NCI-H82 treated with DMSO at 0.1 percent for 48 hours (cell line): Measurements from ENCODE around the gene DES.

ENCODE experiments used
- DNase-seq: peaks from one replicate; lab custom pipeline; 2025; ENCODE audit not compliant: unreplicated experiment; lab: John Stamatoyannopoulos, UW

Gene DES

GRCh38 chr2:219470429-219470828 is 52.3 kb downstream of the DES start:
- DNase-seq, result no peak

DNA sequence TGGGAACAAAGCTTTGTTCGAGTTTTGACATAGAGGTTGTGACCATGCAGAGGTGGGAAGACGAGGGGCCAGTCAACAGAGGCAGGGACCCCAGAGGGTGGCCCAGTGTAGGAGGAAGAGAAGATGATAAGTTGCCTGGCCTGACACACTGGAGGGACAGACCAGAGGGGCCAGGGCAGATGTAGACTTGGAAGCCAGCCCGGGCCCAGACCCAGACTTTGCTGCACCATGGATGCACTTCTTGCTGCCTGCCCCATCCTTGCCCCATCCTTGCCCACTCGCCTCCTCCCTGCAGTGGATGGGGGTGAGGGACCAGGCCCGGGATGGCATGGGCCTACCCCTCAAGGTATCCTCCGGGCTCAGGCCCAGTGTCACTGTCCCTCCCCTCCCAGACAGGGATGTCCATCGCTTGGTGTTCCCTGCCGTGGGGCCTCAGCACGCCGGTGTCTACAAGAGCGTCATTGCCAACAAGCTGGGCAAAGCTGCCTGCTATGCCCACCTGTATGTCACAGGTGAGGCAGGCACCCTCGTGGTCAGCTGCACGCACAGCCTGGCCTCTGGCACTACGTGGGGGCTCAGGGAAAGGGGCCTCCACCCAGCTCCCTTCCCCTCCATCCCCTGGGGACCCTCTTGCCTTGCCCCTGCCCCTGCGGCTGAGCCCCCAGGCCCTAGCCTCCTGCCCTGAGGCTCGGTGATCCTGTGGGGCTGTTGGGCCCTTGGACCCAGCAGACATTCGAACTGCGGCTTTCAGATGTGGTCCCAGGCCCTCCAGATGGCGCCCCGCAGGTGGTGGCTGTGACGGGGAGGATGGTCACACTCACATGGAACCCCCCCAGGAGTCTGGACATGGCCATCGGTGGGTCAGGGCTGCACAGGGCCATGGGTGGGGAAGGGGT is 53.5 kb downstream of the DES start:
- DNase-seq, result no peak

DNA sequence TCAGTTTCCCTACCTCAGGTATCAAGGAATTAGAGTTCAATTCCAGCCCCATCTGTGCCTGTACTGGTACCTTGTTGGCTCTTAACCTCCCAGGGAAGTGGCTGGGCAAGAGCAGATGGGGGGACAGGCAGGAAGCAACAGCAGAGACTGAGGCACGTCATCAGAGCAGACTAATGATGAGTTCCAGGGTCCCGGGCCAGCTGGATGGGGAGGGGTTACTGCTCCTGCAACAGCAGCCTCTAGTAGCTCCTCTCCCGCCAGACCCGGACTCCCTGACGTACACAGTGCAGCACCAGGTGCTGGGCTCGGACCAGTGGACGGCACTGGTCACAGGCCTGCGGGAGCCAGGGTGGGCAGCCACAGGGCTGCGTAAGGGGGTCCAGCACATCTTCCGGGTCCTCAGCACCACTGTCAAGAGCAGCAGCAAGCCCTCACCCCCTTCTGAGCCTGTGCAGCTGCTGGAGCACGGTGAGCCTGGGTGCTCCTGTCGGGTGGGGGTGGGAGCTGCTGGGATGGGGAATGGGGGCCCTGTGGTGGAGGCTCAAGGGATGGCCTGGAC is 54.5 kb downstream of the DES start:
- DNase-seq, result no peak

DNA sequence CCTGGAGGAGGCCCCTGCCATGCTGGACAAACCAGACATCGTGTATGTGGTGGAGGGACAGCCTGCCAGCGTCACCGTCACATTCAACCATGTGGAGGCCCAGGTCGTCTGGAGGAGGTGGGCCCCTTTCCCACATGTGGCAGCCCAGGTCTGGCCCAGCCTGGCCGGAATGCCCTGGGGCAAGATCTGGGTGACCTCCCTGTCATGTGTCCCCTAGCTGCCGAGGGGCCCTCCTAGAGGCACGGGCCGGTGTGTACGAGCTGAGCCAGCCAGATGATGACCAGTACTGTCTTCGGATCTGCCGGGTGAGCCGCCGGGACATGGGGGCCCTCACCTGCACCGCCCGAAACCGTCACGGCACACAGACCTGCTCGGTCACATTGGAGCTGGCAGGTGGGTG is 55.3 kb downstream of the DES start:
- DNase-seq, result no peak

- DNase-seq, result no peak
Observed at GRCh38 chr2:219474285-219475060, 56.3 kb downstream of the DES start.

DNA sequence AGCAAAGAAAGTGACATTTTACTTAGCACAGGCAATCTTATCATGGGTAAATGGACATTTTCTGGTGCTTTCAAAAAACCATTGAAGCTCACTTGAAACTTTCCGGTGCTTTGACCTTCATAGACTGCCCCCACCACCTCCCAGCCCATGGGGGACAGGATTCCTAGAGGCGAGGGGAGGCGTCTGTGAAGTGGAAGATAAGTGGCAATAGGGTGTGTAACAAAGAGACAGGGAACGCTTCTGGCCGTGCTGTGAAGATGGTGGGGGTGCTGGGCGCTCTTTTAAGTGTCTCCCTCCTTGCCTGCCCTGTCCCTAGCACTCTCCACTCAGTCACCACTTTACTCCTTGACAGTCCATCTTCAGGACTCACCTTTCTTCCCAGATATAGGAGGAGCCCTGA is 57.1 kb downstream of the DES start:
- no peak for DNase-seq

DNA sequence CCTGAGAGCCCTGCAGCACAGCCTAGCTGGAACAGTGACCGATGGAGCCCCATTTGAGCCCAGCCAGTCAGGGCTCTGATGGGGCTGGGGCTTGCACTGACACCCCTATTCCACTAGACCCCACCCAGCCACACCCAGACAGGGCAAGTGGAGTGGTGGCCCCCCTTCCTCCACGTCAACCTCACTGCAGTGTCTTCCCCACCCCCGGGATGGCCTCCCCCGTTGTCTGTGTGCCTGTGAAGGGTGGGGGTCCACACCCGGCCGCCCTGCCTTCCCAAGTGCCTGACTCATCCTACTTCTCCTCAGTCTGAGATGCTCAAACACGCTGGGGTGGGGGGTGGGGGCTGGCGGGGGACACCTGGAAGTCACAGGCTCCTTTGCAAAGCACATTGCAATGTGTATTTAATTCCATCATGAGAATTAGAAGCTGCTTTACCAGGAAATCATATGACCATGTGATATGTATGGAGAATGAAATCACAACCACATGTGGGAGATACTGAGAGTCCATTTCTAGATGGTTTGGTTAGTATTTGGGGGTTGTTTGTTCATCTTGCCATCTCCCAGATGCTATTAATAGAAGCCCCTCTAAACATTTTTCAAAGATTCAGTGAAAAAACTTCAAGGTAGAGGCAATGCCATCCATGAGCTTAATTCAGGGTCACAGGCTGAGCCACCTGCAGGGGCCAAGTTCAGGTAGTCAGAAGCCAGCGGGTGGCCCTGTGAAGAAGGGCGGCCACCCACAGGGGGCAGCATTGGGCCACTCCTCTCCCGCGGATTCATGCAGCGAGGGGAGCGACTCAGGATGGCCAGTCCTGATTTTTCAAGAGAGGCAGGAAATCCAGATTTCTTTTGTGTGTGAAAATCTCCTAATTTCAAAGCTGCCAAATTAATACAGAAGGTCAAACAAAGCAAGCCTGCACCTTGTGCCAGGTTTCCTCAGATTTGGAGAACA is 57.8 kb downstream of the DES start:
- peak; percentile 46 for DNase-seq
